Lower leg skin (tissue), 4 donors: ENCODE data around the gene MYH9. TPM values are rescaled to one million over a fixed set of nuclear protein-coding genes. Genes with fewer than 3 reads are reported as not detected.

Experiments
- DNase-seq, 2 donors: peaks; one replicate each; pipeline ENCODE4 v3.0.0-alpha.2; 2019; ENCODE audit warnings: low spot score in 2 of 2
- H3K4me3 ChIP-seq: fragments of 200-600 bp; sonication (generic); 2 replicates; pipeline ENCODE4 v1.5.1; 2017; ENCODE audit warnings: mild to moderate bottlenecking, low read depth; ENCODE audit not compliant: poor library complexity, severe bottlenecking
- POLR2A ChIP-seq, 2 donors: fragments of 450-650 bp; IDR thresholded peaks; one replicate each; pipeline ENCODE4 v1.6.1; 2016 to 2017; ENCODE audit warnings: antibody characterized with exemption in 2 of 2, mild to moderate bottlenecking in 1 of 2, moderate library complexity in 1 of 2
- WGBS, 2 donors: methylation state at CpG; one replicate each; pipeline ENCODE4 v1.1.5; 2018; 5-methylcytosine and 5-hydroxymethylcytosine counted together
- intact Hi-C: fragments of 100-400 bp; cut with DNase I; formaldehyde crosslinking; loops from one replicate; pipeline ENCODE4 v1.15.0; 2023; ENCODE audit warnings: low total_unique reads
- total RNA-seq, 4 donors: library from RNA; depleted of rRNA; stranded (reverse); fragments of >200 nt; gene quantifications; one replicate each; pipeline ENCODE4 v1.1.0, GENCODE V29; 2016
- TF ChIP-seq, protein P1 (sequence below), 3 donors: fragments of 450-650 bp; IDR thresholded peaks; one replicate each; pipeline ENCODE4 v1.5.1; 2016; ENCODE audit warnings: antibody characterized with exemption in 3 of 3, mild to moderate bottlenecking in 3 of 3, moderate library complexity in 2 of 3

Gene MYH9
- total RNA-seq, 4 donors from 2014 or later = 258 to 335 (median 307) TPM

DNA sequence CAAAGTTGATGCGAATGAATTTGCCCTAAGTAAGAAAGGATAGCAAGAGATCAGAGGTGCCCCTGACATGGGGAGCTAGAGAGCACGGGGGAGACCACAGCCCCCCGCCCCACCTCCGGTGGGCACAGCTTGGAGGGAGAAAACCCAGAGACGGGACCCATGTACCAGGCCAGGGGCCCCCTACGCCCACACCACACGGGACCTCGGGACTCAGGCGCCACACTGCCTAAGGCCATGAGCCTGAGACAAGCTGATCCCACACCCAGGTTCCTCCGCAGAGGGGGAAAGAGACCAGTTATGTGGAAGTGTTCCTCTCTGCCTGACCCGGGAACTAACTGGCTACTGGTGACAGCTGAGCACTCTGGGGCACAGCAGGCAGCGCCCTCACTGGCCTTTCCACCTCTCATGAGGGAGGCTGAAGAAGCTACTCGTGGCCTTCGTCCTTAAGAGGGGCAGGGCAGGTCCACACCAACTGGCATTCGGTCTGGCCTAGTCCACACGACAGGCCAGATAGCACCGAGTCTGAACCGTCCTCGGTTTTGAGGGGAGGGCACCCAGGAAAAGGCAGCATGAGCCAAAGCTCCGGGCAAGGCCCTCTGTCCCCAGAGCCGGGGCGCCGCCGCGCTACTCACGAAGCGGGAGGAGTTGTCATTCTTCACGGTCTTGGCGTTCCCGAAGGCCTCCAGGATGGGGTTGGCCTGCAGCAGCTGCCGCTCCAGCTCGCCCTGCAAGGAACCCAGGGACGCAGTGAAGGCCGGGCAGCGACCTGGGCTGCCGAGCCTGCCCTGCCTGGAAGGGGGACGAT, 65.8 kb downstream of the MYH9 start:
- 85 to 89% methylated on average over 32 to 37 of the region's 37 CpGs for WGBS, 2 donors
- intact Hi-C loops = no loop called here
- H3K4me3 ChIP-seq = no peak overlapping the region
- DNase-seq = no peak
- TF ChIP-seq POLR2A (IDR thresholded peaks at IDR 0.05) = no peak
- TF ChIP-seq, protein P1, sequence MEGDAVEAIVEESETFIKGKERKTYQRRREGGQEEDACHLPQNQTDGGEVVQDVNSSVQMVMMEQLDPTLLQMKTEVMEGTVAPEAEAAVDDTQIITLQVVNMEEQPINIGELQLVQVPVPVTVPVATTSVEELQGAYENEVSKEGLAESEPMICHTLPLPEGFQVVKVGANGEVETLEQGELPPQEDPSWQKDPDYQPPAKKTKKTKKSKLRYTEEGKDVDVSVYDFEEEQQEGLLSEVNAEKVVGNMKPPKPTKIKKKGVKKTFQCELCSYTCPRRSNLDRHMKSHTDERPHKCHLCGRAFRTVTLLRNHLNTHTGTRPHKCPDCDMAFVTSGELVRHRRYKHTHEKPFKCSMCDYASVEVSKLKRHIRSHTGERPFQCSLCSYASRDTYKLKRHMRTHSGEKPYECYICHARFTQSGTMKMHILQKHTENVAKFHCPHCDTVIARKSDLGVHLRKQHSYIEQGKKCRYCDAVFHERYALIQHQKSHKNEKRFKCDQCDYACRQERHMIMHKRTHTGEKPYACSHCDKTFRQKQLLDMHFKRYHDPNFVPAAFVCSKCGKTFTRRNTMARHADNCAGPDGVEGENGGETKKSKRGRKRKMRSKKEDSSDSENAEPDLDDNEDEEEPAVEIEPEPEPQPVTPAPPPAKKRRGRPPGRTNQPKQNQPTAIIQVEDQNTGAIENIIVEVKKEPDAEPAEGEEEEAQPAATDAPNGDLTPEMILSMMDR (IDR thresholded peaks at IDR 0.05) = no peak

DNA sequence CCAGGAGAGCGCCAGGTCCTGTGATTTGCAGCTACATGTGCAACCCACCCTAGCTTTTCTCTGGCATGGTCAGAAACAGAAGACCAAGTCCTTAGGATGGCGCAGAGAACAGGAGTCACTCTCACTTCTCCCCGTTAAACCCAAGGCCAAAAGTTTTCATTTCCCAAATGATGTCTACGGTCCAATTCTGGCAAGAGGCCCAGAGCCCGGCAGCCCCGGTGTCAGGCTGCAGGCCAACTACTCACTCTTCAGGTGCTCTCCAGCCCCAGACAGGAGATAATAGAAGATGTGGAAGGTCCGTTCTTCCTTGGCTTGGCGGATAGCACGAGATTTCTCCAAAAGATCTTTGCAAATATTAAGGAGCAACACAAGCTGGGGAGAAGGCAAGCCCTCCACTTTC, 67.2 kb downstream of the MYH9 start:
- TF ChIP-seq POLR2A (IDR thresholded peaks at IDR 0.05) = no peak
- TF ChIP-seq, protein P1 (IDR thresholded peaks at IDR 0.05) = no peak
- no peak for DNase-seq
- intact Hi-C loops = no loop called here
- no peak overlapping the region for H3K4me3 ChIP-seq
- 78 to 79% methylated on average over 9 of the region's 9 CpGs for whole genome bisulfite sequencing, 2 donors

DNA sequence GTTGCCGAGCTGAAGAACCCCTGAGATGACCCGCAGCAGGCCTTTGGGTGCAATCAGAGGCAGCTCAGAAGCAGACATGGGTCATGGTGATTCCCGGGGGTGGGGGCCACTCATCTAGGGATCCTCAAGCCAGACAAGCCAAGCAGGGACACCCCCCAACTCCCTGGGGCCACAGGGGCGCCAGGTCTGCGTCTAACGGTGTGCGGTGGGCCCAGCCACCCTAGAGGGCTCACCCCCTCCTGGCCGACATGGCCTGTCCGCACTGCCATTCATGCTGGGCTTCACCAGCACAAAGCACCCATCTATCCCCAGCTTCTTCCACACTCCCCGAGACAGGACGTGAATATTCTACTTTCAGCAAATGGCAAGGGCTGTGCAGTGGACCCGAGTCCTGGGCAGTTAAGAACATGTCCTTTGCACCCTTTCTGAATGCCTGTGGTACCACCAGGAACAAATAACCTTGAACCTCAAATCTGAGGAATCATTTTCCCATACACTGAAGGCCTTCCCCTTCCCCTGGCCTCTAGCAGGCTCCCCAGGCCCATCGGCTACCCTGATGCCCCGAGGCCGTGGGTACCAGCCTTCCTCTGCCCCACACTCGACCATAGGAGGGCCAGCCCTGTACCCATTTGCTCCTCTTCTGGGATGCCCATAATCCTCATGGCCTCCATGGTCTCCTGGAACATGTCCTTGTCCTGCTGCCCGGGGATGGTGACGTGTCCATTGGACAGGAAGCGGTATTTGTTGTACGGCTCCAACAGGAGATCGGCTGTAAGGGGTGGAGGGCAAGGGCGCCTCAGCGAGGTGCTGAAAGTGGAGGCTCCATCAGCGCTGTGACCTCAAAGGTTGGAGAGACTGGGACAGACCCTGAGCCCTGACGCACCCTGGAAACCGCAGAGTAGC, 67.9 kb downstream of the MYH9 start:
- TF ChIP-seq, protein P1 (IDR thresholded peaks at IDR 0.05) = no peak
- TF ChIP-seq POLR2A (IDR thresholded peaks at IDR 0.05) = no peak
- WGBS, 2 donors = 85 to 90% methylated on average over 25 to 26 of the region's 26 CpGs
- intact Hi-C loops = no loop called here
- no peak overlapping the region for H3K4me3 ChIP-seq
- DNase-seq = no peak

DNA sequence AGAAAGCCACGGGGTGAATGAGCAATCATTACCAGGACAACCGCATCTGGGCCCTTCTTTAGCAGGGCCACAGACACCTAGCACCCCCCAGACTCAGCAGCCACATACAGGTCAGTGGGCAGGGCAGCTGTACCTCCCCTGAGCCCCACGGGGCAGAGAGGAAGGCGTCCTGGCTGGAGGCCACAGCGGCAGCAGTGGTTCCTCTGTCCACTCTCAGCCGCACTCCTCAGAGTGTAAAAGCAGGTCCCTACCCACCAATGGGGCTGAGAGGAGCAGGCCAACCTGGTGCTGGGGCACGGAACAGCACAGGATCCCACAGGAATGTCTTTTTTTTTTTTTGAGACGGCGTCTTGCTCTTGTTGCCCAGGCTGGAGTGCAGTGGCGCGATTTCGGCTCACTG, 69.3 kb downstream of the MYH9 start:
- 91 to 93% methylated on average over 11 to 12 of the region's 12 CpGs for WGBS, 2 donors
- H3K4me3 ChIP-seq = no peak overlapping the region
- intact Hi-C loops = no loop called here
- TF ChIP-seq, protein P1 (IDR thresholded peaks at IDR 0.05) = no peak
- TF ChIP-seq POLR2A (IDR thresholded peaks at IDR 0.05) = no peak
- DNase-seq = no peak

DNA sequence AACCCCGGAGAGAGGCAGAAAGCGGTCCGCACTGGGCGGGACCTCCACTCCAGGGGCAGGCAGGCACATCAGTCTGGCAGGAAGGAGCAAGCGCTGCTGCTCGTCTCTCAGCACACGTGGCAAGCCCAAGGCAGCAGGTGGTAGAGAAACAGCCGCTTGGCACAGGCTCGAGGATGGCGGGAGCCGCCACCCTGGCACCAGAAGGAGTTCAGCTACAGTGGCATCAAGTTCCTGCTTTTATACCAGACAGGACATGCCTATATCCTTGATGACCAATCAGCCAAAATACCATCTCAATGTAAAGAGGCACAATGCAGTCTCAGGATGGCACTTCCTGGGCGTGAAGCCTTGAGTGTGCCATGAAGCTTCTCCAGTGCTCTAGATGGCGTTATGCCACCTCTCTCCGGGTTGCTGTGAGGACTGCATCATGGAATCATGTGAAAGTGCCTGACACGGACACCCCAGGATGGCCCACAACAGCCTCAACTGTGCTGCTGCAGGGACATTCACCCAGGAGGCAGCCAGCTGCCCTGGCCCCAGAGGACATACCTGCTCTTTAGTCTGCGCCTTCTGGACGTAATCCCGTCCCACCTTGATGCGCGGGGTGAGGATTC, 70.0 kb downstream of the MYH9 start:
- H3K4me3 ChIP-seq = no peak overlapping the region
- intact Hi-C loops = no loop called here
- no peak for DNase-seq
- WGBS, 2 donors = 62 to 68% methylated on average over 19 to 20 of the region's 20 CpGs
- TF ChIP-seq, protein P1 (IDR thresholded peaks at IDR 0.05) = no peak
- no peak for TF ChIP-seq POLR2A (IDR thresholded peaks at IDR 0.05)
